Body of pancreas (tissue), 4 donors: ENCODE data around the gene ACYP2.

Experiments
- POLR2A ChIP-seq, 3 donors: fragments of 450-650 bp; IDR thresholded peaks; one replicate each; pipeline ENCODE4 v1.6.1; 2016; ENCODE audit warnings: antibody characterized with exemption in 3 of 3, mild to moderate bottlenecking in 2 of 3
- TF ChIP-seq, protein P1 (sequence below), 7 experiments: fragments of 450-650 bp in 4 of 7; fragments of 200-600 bp in 3 of 7; sonication (generic) in 3 of 7; IDR thresholded peaks; one replicate each; pipeline ENCODE4 v1.5.1; 2016 to 2019; ENCODE audit warnings: antibody characterized with exemption in 7 of 7

- TF ChIP-seq, protein P1, sequence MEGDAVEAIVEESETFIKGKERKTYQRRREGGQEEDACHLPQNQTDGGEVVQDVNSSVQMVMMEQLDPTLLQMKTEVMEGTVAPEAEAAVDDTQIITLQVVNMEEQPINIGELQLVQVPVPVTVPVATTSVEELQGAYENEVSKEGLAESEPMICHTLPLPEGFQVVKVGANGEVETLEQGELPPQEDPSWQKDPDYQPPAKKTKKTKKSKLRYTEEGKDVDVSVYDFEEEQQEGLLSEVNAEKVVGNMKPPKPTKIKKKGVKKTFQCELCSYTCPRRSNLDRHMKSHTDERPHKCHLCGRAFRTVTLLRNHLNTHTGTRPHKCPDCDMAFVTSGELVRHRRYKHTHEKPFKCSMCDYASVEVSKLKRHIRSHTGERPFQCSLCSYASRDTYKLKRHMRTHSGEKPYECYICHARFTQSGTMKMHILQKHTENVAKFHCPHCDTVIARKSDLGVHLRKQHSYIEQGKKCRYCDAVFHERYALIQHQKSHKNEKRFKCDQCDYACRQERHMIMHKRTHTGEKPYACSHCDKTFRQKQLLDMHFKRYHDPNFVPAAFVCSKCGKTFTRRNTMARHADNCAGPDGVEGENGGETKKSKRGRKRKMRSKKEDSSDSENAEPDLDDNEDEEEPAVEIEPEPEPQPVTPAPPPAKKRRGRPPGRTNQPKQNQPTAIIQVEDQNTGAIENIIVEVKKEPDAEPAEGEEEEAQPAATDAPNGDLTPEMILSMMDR (IDR thresholded peaks at IDR 0.05) = no peak
- no peak for TF ChIP-seq POLR2A (IDR thresholded peaks at IDR 0.05)
Observed at GRCh38 chr2:54090521-54091117, 24.8 kb upstream of the ACYP2 start.
